ENCODE measurements around the gene RBM4B.
A peak's percentile ranks its signal among the peaks of the same experiment; 100 is the strongest.

Gene RBM4B

GRCh38 chr11:66705587-66706335, 28.1 kb upstream of the RBM4B start:
- DNase-seq: no peak

- no peak for DNase-seq
Observed at GRCh38 chr11:66704659-66705360, 27.1 kb upstream of the RBM4B start.

- DNase-seq: no peak
Observed at GRCh38 chr11:66701432-66702240, 23.9 kb upstream of the RBM4B start.

GRCh38 chr11:66700742-66701141, 23.1 kb upstream of the RBM4B start:
- DNase-seq: no peak

GRCh38 chr11:66700337-66700736, 22.6 kb upstream of the RBM4B start:
- DNase-seq: no peak

GRCh38 chr11:66698491-66698890, 20.8 kb upstream of the RBM4B start:
- no peak for DNase-seq

- DNase-seq: no peak
Observed at GRCh38 chr11:66697988-66698387, 20.3 kb upstream of the RBM4B start.

DNA sequence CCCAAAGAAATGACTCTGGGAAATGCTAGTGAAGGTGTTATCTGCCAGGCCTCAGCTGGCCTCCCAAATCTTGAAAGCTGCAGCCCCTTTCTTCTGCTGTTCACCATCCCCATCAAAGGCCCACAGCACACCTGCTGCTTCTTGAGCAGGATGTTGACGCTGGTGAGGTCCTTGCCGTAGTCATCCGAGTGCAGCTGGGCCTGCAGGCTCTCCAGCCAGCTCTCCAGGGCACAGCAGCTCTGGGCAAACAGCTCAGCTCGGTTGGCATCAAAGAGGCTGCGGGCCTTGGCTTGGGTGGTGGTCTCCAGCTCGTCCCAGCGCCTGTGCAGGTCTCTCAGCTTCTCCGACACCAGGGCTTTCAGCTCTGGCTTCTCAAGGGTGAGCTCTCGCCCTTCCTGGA, 18.5 kb upstream of the RBM4B start:
- DNase-seq: no peak

DNA sequence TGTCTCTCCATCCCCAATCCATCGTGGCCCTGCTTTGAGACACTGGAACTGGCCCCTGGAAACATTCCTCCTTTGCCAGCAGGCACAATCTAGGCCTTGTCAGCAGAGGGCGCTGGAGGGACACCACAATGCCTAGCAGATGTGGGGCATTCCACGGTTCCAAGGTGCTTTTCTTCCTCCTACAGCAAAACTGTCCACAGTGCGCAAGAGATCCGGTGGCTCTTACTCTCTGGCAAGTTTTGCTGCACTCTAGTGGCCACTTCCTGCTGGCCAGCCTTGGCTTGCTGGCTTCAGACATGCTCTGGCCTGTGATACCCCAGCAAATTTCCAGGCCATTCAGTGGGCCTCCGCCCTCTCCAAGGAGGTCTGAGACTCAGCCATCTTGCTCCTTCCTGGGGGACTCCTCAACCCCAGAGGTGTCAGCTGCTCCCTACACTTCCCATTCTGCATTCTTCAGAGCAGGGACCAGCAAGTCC, 17.1 kb upstream of the RBM4B start:
- DNase-seq: peak; percentile 80

DNA sequence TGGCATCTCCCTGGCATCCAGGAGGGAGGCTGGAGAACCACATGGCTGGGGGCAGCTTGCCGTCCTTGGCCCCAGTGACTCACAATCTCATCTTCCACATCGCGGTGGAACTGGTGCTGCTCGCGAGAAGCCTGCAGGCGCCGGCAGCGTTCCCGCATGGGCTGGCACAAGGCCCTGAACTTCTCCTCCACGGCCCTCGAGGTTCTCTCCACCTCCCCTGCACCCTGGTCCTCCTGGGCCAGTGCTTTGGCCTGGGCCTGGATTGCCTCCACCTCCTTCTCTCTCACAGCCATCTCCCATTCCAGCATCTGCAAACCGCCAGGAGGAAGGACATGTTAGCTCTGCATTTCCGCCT, 16.3 kb upstream of the RBM4B start:
- DNase-seq: no peak

DNA sequence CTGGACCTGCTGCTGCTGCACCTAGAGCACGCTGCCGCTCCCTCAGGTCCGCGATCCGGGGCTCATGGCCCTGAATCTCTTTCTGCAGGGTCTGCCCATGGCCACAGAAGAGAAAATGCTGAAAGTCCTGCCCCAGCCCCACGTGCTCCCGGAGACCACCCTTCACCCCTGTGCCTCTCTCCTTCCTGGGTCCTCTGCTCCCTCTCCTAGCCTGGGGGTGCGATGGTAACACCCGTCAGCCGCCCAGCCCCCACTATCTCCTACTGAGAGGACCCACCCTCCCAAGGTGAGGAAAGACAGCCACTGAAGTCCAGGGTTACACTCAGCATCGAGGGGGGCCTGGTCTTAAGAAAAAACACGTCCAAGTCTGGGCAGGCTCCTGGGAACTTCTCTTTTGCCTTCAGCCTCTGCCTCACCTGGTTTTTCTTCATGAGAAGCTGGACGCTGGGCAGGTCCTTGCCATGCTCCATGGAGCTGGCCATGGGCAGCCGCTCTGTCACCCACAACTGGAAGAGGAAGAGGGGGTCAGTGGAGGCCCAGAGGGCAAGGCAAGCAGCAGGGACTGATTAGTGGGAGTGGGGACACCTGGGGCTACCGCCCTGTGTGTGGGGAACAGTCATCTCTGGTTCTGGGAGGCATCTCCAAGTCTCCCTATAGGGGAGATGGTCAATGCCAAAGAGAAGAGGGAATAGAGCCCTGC, 15.8 kb upstream of the RBM4B start:
- no peak for DNase-seq

- no peak for DNase-seq
Observed at GRCh38 chr11:66692871-66693331, 15.2 kb upstream of the RBM4B start.

GRCh38 chr11:66692446-66692845, 14.8 kb upstream of the RBM4B start:
- DNase-seq: no peak

- DNase-seq: no peak
Observed at GRCh38 chr11:66691311-66691980, 13.8 kb upstream of the RBM4B start.

DNA sequence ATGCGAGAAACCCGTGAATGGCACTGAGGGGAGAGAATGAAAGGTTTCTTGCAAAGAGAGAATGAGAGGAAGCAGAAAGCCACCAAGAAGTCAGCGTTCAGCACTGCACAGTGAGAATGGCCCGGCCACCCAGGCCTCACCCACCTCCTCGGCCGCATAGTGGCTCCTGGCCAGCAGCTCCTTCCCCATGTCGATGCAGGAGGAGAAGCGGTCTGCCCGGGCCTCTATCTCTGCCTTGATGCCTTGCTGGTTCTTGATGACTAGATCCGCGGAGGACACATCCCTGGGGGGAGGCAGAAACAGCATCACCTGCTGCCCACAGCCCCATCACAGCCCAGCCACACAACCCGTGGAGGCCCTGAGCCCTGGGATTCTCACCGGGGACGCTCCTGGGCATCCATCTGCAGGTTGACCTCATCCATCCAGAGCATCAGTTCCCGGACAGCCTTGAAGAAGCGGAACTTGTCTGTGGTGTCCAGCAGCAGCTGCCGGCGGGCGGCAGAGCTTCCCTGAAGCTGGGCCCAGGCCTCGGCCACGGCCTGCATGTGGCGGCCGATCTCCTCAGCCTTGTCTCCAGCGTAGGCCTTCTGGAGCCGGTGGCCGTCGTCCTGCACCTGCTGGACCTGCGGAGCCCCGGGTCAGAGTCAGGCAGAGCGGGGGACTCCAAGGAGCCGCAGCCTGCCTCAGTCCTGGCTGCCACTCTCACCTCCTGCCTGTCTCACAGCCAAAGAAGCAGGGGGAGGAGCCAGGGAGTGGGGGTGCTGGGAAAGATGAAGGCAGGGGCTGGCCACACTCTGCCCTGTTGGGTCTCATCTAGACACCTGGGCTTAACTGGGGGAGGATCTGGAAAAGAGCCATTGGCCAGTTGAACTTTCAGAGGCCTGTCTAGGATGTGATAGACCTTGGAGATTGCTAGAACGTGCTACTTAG, 12.2 kb upstream of the RBM4B start:
- DNase-seq: no peak

GRCh38 chr11:66688561-66689534, 11.2 kb upstream of the RBM4B start:
- DNase-seq: no peak

DNA sequence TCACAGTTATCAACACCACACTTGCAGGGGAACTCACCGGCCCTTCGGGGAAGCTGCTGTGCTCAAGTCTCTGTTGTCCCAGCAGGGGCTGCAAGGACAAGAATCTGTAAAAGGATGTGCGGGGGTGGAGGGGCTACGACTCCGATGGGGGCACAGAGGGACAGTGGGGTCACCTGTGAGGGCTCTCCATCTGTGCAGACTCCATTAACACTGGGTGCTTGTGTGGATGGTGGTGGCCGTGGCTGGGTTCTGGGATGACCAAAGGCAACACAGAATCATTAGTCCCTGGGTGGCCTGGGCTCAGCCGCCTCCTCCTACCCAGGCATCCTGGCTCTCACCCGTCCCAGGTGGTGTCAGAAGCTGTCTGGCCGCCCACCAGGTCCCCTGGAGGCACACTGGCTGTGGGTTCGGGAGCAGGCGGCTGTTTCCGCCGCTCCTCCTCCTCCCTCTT, 10.2 kb upstream of the RBM4B start:
- DNase-seq: no peak

DNA sequence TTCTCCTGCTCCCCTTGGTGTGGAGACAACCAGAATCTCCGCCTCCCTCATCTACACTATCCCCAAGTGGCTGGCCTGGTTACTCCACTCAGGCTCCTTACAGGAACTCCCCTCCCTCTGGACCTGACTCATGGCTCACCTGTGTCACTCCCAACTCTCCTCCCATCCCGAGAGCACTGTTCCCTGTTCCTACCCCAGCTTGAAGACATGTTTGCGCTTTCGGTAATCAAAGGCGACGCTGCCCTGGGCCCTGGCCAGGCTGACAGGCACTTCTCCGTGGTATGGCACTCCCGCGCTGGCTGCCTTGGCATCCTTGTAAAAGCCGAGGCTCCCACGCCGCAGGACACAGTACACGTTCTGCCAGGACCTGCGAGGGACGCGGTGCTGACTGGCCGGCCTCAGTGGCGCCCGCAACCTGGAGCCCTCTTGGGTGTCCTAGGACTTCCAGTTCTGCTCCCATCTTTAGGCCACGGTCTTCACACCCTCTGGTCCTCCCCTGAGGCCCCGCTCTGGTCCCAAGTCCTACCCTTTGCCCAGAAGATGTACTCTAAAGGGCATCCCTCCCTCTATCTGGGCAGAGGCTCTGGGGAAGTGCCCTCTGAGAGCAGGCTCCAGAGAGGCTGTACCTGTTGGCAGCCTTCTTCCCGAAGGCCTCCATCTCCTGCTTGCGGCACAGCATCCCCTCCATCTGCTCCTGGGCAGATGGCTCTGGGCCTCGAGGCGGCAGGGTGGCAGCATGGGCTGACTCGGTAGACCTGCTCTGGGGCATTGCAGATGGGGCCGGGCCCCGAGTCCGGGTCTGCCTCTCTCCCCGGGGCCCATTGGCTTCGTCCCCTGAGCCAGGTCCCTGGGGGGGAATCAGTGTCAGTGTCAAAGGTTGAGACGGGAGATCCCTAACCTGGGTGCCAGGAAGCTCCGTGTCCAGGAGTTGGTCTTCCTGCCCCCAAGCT, 9.4 kb upstream of the RBM4B start:
- no peak for DNase-seq

All from DMS79 (cell line).